Skin epidermis (tissue), 12 donors: ENCODE results near the gene ARIH1.
"Not testable (repeated sequence)": the region's sequence is repeated elsewhere in the genome, so short reads cannot be mapped to it uniquely, and the experiment has no call there.

ENCODE experiments used
- H3K27ac ChIP-seq, 21 experiments: fragments of 200-600 bp; sonication (generic) in 11 of 21; one replicate each; pipeline ENCODE4 v1.5.0; 2020; ENCODE audit warnings: mild to moderate bottlenecking in 3 of 21, inconsistent platforms in 2 of 21, moderate library complexity in 2 of 21
- H3K4me3 ChIP-seq, 7 experiments: fragments of 200-600 bp; sonication (generic) in 2 of 7; one replicate each; pipeline ENCODE4 v1.5.0; 2020; ENCODE audit warnings: inconsistent platforms in 2 of 7, mild to moderate bottlenecking in 2 of 7, moderate library complexity in 1 of 7

The ARIH1 gene

DNA sequence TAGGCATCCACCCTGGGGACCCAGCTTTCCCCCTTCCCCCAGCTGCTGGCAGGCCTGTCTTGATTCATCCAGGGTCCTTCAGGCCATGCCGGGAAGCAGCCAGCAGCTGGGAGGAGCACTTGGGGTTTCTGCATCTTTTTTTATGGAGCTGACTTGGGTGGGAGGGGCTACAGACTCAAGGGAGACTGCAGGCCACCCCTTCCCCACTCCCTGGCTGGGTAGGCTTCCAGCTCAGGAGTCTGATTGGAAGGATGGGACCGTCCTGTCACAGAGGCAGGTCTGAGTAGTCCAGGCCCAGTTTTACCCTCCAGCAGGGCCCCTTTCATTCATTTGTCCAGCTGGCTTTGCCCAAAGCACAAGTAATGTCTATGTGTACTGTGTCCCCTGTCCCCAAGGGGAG lies 168.1 kb downstream of the ARIH1 start:
- H3K4me3 ChIP-seq, result not testable (repeated sequence)

DNA sequence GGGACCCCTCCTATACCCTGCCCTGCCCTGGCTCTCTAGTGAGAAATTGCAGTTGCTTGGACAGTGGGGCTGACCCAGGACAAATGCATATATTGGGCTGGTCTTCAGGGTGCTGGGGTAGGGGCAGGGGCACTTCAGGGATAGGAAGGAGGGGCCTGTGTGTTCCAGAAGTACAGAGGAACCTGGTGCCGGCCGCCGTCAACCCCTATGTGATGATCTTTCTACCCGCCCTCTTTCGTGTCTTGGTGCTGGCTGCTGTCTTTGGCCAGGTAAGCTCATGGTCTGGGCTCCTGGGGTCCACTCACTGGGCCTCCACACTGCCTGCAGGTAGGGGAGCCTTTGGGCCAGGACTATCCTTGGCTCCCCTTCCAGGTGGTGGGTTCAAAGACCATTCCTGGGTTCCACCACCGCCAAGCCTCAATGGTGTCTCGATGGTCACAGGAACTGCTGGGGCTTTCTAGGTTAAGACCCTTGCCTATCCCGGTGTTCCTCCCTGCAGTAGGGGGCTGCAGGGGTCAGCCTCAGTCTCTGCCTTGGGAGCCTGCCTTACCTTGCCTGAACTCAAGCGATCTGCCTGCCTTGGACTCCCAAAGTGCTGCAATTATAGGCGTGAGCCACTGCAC lies 174.6 kb downstream of the ARIH1 start:
- H3K27ac ChIP-seq, H3K4me3 ChIP-seq: not testable (repeated sequence)

More for the DNA sequence above, 168.1 kb downstream of the ARIH1 start:
- not testable (repeated sequence) for H3K27ac ChIP-seq
